HUDEP-2 (cell line): ENCODE measurements around the gene MCUB.
A peak's percentile ranks its signal among the peaks of the same experiment; 100 is the strongest.

ENCODE experiments used
- DNase-seq, 76 experiments: peaks; one replicate each; lab custom pipeline; 2025; ENCODE audit not compliant: unreplicated experiment in 76 of 76; lab: John Stamatoyannopoulos, UW

Gene MCUB

DNA sequence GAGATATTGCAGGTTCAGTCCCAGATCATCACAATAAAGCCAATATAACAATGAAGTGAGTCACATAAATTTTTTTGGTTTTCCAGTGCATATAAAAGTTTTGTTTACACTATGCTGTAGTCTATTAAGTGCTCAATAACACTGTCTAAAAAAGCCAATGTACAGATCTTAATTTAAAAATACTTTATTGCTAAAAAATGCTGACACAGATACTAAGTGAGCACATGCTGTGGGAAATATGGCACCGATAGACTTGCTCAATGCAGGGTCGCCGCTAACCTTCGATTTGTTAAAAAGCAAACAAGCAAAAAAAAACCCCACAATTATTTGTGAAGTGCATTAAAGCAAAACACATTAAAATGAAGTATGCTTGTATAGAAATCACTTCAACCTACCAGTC lies 159.6 kb downstream of the MCUB start:
- no peak for DNase-seq

DNA sequence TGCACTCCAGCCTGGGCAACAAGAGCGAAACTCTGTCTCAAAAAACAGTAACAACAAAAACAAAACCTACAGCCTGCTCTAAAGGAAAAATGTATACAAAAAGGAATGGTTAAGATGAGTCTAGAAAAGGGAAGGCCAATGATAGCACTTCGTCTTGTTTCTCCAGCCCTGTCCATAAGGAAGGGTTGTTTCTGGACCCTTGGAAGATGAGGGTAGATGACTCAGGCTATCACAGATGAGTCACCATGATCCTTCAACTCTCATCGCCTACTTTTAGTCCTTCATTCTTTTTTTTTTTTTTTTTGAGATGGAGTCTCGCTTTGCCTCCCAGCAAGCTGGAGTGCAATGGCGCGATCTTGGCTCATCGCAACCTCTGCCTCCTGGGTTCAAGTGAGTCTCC lies 161.0 kb downstream of the MCUB start:
- no peak for DNase-seq

DNA sequence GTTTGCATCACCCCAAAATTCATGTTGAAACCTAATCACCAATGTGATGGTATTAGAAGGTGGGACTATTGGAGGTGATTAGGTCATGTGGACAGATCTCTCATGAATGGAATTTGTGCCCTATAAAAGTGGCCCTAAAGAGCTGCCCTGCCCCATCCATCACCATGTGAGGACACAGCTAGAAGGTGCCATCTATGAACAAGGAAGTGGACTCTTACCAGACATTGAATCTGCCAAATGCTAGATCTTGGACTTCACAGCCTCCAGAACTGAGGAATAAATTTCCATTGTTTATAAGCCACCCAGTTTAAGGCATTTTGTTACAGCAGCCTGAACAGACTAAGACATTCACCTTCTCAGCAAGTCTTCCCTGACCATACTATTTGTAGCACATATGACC lies 162.3 kb downstream of the MCUB start:
- no peak for DNase-seq

DNA sequence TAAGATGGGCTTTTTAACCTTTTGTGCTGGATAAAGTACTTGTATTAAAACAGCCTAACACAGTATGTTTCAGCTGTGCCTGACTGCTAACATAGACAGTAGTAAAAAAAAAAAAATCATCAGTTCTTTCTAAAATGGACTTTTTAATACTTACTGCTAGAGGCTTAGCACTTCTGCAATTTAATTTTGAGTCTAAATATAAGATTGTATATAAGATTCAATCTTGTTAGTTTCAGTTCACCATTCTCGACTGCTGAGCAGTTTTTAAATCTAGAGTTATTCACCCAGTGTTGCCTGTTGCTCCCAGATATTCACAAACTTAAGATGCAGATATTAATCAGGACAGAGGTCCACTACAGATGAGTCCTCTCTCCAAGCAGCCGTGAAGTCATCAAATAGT lies 163.1 kb downstream of the MCUB start:
- no peak for DNase-seq

DNA sequence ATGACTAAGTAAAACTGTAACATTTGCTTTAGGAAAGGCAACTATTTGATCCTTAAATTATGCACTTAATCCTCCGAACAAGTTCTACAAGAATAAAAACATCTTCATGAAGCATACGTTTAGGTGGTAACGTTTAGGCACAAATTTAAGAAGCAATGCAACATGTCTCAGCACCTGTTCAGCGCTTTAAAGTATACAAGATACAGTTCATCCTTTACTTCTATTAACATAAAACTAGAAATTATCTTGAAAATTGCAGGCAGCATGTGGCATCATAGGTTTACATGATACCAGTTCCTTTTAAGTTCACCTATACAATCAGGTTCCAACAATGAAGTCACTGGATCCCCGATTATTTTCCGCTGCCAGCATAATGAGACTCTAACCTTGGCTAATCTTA lies 168.3 kb downstream of the MCUB start:
- no peak for DNase-seq

DNA sequence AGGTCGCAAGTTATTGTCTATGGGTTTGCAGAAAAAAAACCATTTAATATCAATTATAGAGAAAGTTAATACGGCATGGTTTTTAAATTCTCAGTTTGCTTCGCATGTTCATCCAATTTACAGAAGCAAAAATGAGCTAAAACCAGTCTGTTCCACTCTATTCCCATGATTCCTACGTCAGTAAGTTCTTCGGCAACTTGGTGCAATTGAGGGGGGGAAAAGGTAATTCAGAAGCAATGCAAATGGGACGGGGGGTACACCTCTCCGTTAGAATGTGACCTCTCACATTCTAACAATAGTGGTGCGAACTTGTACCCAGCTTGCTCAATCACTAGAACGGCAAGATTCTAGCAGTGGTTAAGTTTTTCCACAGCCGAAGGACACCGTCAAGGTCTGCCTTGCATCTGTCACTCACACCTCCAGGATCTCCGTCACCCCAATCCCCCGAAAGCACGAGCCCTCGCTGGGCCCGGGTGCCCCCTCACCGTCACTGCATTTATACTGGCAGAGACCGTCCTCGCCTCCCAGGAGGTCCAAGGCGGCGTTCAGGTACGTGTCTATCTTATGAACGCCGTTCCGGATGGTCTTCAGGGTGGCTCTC lies 169.2 kb downstream of the MCUB start:
- DNase-seq, result peak in 12 of 76 experiments; percentile 2 to 83 (median 37)

DNA sequence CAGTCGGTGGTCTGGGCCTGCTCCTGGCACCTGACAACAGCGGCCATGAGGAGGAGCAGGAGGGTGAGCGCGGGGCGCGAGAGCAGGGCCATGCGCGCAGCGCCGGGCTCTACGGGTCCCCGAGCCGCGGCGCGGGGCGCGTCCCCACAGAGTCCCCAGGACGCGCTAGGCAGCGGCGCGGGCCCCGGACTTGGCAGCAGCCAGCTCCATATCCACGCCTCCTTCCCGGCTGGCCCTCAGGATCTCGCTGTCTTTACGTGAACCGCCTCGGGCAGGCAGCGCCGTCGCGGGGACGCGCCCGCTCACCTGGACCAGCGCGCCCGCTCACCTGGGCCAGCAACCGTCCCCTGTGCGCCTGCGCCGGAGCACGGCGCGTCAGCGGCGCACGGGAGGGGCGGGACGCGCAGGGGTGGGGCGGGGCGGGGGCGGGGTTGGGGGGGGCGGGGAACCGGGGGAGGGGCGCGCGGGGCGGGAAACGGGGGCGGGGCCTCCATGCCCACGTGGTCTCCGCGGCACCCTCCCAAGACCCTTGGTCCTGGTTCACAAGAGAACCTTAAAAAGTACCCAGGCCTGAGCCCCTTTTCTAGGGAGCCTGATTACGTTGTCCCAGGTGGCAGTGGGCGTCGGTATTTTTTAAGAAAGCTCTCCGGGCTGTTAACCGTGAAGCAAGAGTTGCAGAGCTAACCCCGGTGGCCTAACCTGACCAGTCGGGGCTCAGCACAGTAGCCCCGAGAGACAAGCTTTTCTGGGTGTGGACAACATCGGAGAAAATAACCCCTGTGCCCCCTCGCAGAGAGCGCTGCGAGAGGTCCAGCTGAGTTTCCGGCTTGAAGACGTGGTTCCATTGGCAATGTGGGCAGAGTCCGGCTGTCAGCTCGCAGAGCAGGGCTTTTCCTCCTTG lies 169.9 kb downstream of the MCUB start, which contains the start of gene PLA2G12A:
Gene PLA2G12A, minus strand, starts transcription at position 353 of the 901 bp plus-strand sequence. Its CDS starts 261 bp downstream, at position 92.
- peak in 66 of 76 experiments; percentile 3 to 86 (median 48) for DNase-seq

DNA sequence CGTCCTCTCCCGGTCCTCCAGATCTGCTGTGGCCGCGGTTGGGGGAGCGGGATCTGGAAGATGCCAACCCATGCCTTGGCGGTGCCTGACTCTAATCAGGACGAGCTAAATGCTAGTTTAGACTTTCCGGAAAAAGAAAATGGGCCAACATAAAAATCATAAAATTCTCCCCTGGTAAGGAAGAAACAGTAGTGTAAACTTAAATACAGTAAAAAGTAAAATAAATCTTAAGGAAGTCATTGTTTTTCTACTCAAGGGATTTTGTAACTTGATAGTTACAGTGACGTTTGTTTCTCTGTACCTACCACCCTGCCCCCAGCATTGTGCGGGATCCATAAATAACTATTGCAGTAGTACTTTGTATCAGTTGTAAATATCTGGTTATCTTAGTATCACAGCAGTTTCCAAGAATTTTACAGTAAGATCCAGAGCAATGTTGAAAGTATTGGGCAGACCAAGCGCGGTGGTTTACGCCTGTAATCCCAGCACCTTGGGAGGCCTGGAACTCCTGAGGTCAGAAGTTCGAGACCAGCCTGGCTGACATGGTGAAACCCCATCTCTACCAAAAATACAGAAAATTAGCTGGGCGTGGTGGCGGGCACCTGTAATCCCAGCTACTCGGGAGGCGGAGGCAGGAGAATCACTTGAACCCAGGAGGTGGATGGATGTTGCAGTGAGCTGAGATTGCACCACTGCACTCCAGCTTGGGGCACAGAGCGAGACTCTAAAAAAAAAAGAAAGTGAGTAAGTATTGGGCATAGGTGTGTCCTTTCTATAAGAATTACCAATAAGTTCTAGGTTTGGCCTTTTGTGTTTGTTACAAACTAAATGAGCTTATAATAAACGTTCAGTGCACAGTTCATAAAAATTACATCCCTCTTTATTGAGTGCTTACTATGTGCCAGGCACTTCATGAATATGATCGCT lies 170.8 kb downstream of the MCUB start:
- no peak for DNase-seq

DNA sequence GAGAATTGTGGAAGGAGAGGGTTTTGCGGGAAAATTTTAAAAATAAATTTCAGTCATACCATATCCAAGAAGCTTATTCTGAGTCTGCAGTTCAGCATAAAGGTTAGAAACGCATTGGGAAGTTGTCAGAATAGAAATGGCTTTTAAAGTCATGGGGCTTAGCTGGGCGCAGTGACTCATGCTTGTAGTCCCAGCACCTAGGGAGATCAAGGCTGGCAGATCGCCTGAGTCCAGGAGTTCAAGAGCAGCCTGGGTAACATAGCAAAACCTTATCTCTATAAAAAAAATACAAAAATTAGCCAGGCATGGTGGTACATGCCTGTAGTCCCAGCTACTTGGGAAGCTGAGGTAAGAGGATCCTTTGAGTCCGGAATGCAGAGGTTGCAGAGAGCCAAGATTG lies 173.7 kb downstream of the MCUB start:
- DNase-seq, result peak in 7 of 76 experiments; percentile 2 to 46 (median 13)

DNA sequence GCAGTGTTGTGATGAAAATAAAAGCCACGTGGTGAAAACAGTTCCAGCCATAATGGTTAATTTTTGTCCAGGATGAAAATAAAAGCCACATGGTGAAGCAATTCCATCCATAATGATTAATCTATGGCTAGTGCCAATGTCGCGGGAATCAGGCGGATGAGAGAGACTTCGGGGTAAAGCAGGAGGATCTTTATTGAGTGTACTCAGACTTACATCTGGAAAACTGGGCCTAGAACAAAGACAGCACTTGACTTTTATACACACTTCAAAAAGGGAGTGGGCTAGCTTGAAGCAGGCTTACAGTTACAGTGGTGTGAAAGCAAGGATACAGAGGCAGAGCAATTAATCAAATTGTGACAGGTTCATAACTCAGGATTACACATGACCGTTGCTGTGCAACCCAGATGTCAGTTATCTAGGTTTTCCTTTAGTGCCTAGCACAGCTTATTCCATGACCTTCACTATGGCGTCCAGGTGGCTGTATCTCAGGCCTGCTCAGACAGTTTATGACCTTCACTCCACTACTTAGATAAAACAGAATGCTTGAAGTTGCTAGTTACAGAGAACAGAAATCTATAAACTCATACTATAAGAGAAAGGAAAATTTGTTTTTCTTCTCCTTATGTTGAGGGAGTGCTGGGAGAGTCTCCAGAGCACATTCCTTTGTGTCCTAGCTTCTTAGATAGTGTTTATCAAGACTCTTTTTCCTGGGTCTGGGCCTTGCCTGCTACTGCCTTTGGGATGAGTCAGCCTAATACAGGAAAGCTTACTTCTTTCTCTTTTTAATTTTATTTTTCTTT lies 175.7 kb downstream of the MCUB start:
- no peak for DNase-seq
